Measurements from ENCODE around the gene TNS1.

TNS1 gene

GRCh38 chr2:217909156-217909820 lies 93.5 kb downstream of the TNS1 start:
- no peak for DNase-seq

- DNase-seq = no peak
These were observed 94.3 kb downstream of the TNS1 start for GRCh38 chr2:217908544-217908943.

- no peak for DNase-seq
These were observed 95.5 kb downstream of the TNS1 start for GRCh38 chr2:217907266-217907665.

GRCh38 chr2:217906798-217907197 lies 96.0 kb downstream of the TNS1 start:
- no peak for DNase-seq

GRCh38 chr2:217905896-217906295 lies 96.9 kb downstream of the TNS1 start:
- DNase-seq = no peak

- DNase-seq = no peak
These were observed 97.4 kb downstream of the TNS1 start for GRCh38 chr2:217905395-217905794.

- no peak for DNase-seq
These were observed 98.2 kb downstream of the TNS1 start for GRCh38 chr2:217904614-217904965.

GRCh38 chr2:217903859-217904613 lies 98.8 kb downstream of the TNS1 start:
- no peak for DNase-seq

GRCh38 chr2:217903142-217903858 lies 99.5 kb downstream of the TNS1 start:
- DNase-seq = no peak

GRCh38 chr2:217902379-217903141 lies 100.2 kb downstream of the TNS1 start:
- DNase-seq = no peak

GRCh38 chr2:217901835-217902378 lies 100.9 kb downstream of the TNS1 start:
- DNase-seq = no peak

GRCh38 chr2:217901400-217901799 lies 101.4 kb downstream of the TNS1 start:
- DNase-seq = no peak

- DNase-seq = no peak
These were observed 101.9 kb downstream of the TNS1 start for GRCh38 chr2:217900780-217901360.

- no peak for DNase-seq
These were observed 102.6 kb downstream of the TNS1 start for GRCh38 chr2:217900010-217900779.

GRCh38 chr2:217899231-217900009 lies 103.4 kb downstream of the TNS1 start:
- DNase-seq = peak; percentile 27

GRCh38 chr2:217897816-217898806 lies 104.7 kb downstream of the TNS1 start:
- no peak for DNase-seq

- DNase-seq = no peak
These were observed 105.6 kb downstream of the TNS1 start for GRCh38 chr2:217897091-217897715.

- no peak for DNase-seq
These were observed 107.6 kb downstream of the TNS1 start for GRCh38 chr2:217895070-217895635.

GRCh38 chr2:217893440-217893839 lies 109.4 kb downstream of the TNS1 start:
- no peak for DNase-seq

All from stimulated activated CD8-positive, alpha-beta memory T cell treated with anti-CD3 and anti-CD28 coated beads, Interleukin-4, amount 100 ng/mL, for 48 hours (primary cell).